Activated T-helper 17 cell treated with anti-CD3 and anti-CD28 coated beads, Interleukin-2, amount 50 U/mL, for 72 hours (primary cell): Measurements from ENCODE around the gene ROM1. TPM values are rescaled to one million over a fixed set of nuclear protein-coding genes. Genes with fewer than 3 reads are reported as not detected.

ENCODE experiments used
- total RNA-seq, 2 donors: library from RNA; stranded (reverse); gene quantifications; one replicate each; pipeline ENCODE4 v1.2.3, GENCODE V29; 2022

The ROM1 gene
- total RNA-seq, 2 donors from 2014 or later = 2.0 to 3.0 TPM

Other genes starting within 250 kb of the ROM1 start
- gene SCGB1A1, start 194.2 kb upstream of the ROM1 start, total RNA-seq = not detected
- 100 to 1,000 TPM; 155 to 336 TPM for gene AHNAK, start 66.5 kb upstream of the ROM1 start, total RNA-seq
- gene EEF1G, start 39.4 kb upstream of the ROM1 start, total RNA-seq = 1,000 to 10,000 TPM; 1,690 to 1,865 TPM
- gene TUT1, start 21.7 kb upstream of the ROM1 start, total RNA-seq = 10 to 100 TPM; 23.8 to 25.7 TPM
- 100 to 1,000 TPM; 142 to 198 TPM for gene MTA2, start 11.4 kb upstream of the ROM1 start, total RNA-seq
- gene EML3, start 482 bp upstream of the ROM1 start, total RNA-seq = 100 to 1,000 TPM; 122 to 130 TPM
- gene B3GAT3, start 8.7 kb downstream of the ROM1 start, total RNA-seq = 10 to 100 TPM; 60.5 to 71.9 TPM
- 100 to 1,000 TPM; 226 to 266 TPM for gene GANAB, start 33.4 kb downstream of the ROM1 start, total RNA-seq
- 10 to 100 TPM; 26.5 to 27.8 TPM for gene INTS5, start 40.0 kb downstream of the ROM1 start, total RNA-seq
- 10 to 100 TPM; 65.0 to 89.6 TPM for gene C11orf98, start 52.0 kb downstream of the ROM1 start, total RNA-seq
- gene CSKMT, start 52.1 kb downstream of the ROM1 start, total RNA-seq = 10 to 100 TPM; 23.6 TPM
- gene UQCC3, start 58.4 kb downstream of the ROM1 start, total RNA-seq = 1 to 10 TPM; 2.5 to 2.7 TPM
- 10 to 100 TPM; 27.0 to 28.5 TPM for gene LBHD1, start 59.0 kb downstream of the ROM1 start, total RNA-seq
- 10 to 100 TPM; 70.7 to 93.4 TPM for gene UBXN1, start 65.8 kb downstream of the ROM1 start, total RNA-seq
- under 1 TPM; 0.45 to 0.56 TPM for gene LRRN4CL, start 76.3 kb downstream of the ROM1 start, total RNA-seq
- 10 to 100 TPM; 31.1 to 39.2 TPM for gene BSCL2, start 94.2 kb downstream of the ROM1 start, total RNA-seq
- gene GNG3, start 94.4 kb downstream of the ROM1 start, total RNA-seq = not detected
- gene HNRNPUL2, start 114.2 kb downstream of the ROM1 start, total RNA-seq = 10 to 100 TPM; 54.0 to 60.1 TPM
- gene TTC9C, start 115.2 kb downstream of the ROM1 start, total RNA-seq = 10 to 100 TPM; 49.9 to 56.2 TPM
- gene ZBTB3, start 140.9 kb downstream of the ROM1 start, total RNA-seq = 10 to 100 TPM; 12.8 to 13.9 TPM
- gene POLR2G, start 148.3 kb downstream of the ROM1 start, total RNA-seq = 100 to 1,000 TPM in 1 of 2 donors, 10 to 100 TPM in 1; 92.0 to 114 TPM
- gene TAF6L, start 158.1 kb downstream of the ROM1 start, total RNA-seq = 10 to 100 TPM; 14.1 to 27.5 TPM
- gene TMEM179B, start 174.1 kb downstream of the ROM1 start, total RNA-seq = 10 to 100 TPM; 18.6 to 20.9 TPM
- 10 to 100 TPM in 1 of 2 donors, 1 to 10 TPM in 1; 6.2 to 16.2 TPM for gene TMEM223, start 178.7 kb downstream of the ROM1 start, total RNA-seq
- 100 to 1,000 TPM in 1 of 2 donors, 10 to 100 TPM in 1; 85.8 to 115 TPM for gene NXF1, start 192.2 kb downstream of the ROM1 start, total RNA-seq
- gene STX5, start 218.8 kb downstream of the ROM1 start, total RNA-seq = 10 to 100 TPM; 23.4 to 32.0 TPM
- under 1 TPM; 0.82 TPM for gene TEX54, start 219.6 kb downstream of the ROM1 start, total RNA-seq
- 100 to 1,000 TPM in 1 of 2 donors, 10 to 100 TPM in 1; 70.3 to 104 TPM for gene WDR74, start 226.3 kb downstream of the ROM1 start, total RNA-seq